HEK293 (cell line): ENCODE results near the gene ZNF236.

Source experiments
- CTCF ChIA-PET: fragments of 350-600 bp; formaldehyde crosslinking; extraction: SDS; loops from one replicate; lab custom pipeline; 2021; ENCODE audit warnings: antibody characterized with exemption; lab: Yijun Ruan, JAX
- POLR2A ChIA-PET: fragments of 300-600 bp; formaldehyde crosslinking; extraction: SDS; loops from one replicate; lab custom pipeline; 2020; ENCODE audit warnings: antibody characterized with exemption, inconsistent platforms; lab: Yijun Ruan, JAX
- H3K27ac ChIP-seq: fragments of 200-500 bp; sonication (Bioruptor generic); 2 replicates; pipeline ENCODE4 v1.5.1; 2014; ENCODE audit warnings: low read depth, low read length, control low read depth, inconsistent platforms; ENCODE audit errors: extremely low read depth
- H3K36me3 ChIP-seq, 2 experiments: fragments of 200-500 bp in 1 of 2; sonication (Bioruptor generic) in 1 of 2; 1 replicate in 1 of 2; 2 replicates in 1 of 2; pipeline ENCODE4 v1.5.1; 2014 to 2017; ENCODE audit warnings: inconsistent platforms in 2 of 2, low read length in 2 of 2; ENCODE audit not compliant: control insufficient read depth in 2 of 2, insufficient read depth in 1 of 2
- H3K4me1 ChIP-seq: fragments of 200-500 bp; sonication (Bioruptor generic); 2 replicates; pipeline ENCODE4 v1.5.1; 2014; ENCODE audit warnings: mild to moderate bottlenecking, low read length, inconsistent platforms; ENCODE audit not compliant: control insufficient read depth, insufficient read depth
- H3K4me3 ChIP-seq: 2 replicates; pipeline ENCODE4 v1.5.1; 2011; ENCODE audit warnings: low read depth, mild to moderate bottlenecking, control low read depth, low read length, moderate library complexity
- H3K9me3 ChIP-seq: fragments of 200-500 bp; sonication (Bioruptor generic); 2 replicates; pipeline ENCODE4 v1.5.1; 2014; ENCODE audit warnings: low read depth, low read length, inconsistent platforms; ENCODE audit not compliant: control insufficient read depth, insufficient read depth
- HOXC10 ChIP-seq: sonication (generic); formaldehyde crosslinking; IDR thresholded peaks from 2 replicates; pipeline ENCODE4 v1.8.1; 2023; ENCODE audit warnings: mild to moderate bottlenecking, missing genetic modification reagents
- PRDM1 ChIP-seq: fragments of 450-650 bp; formaldehyde crosslinking; IDR thresholded peaks from 2 replicates; pipeline ENCODE4; 2016; ENCODE audit warnings: missing biosample characterization, missing genetic modification characterization
- SETDB1 ChIP-seq: IDR thresholded peaks from one replicate; pipeline ENCODE4 v1.6.1; 2017; ENCODE audit warnings: mild to moderate bottlenecking, low read length, moderate library complexity, mixed read lengths; ENCODE audit not compliant: insufficient read length
- TRIM28 ChIP-seq: IDR thresholded peaks from 2 replicates; pipeline ENCODE4 v1.6.1; 2011; ENCODE audit warnings: low read length, control low read depth, borderline replicate concordance
- ZBTB8A ChIP-seq: fragments of 450-650 bp; formaldehyde crosslinking; IDR thresholded peaks from 2 replicates; pipeline ENCODE4 v1.5.1; 2016; ENCODE audit warnings: missing biosample characterization, missing genetic modification characterization
- ZNF140 ChIP-seq: fragments of 450-650 bp; formaldehyde crosslinking; IDR thresholded peaks from 2 replicates; pipeline ENCODE4 v1.5.1; 2016; ENCODE audit warnings: missing biosample characterization, missing genetic modification characterization
- ZNF157 ChIP-seq: fragments of 450-650 bp; formaldehyde crosslinking; IDR thresholded peaks from 2 replicates; pipeline ENCODE4 v1.5.1; 2016; ENCODE audit warnings: missing biosample characterization, missing genetic modification characterization
- ZNF174 ChIP-seq: fragments of 450-650 bp; formaldehyde crosslinking; IDR thresholded peaks from 2 replicates; pipeline ENCODE4 v1.5.0; 2017; ENCODE audit warnings: missing biosample characterization, mild to moderate bottlenecking, missing genetic modification characterization
- ZNF19 ChIP-seq: fragments of 450-650 bp; formaldehyde crosslinking; IDR thresholded peaks from 2 replicates; pipeline ENCODE4; 2016; ENCODE audit warnings: missing biosample characterization, missing genetic modification characterization, low read depth
- ZNF266 ChIP-seq: fragments of 450-650 bp; formaldehyde crosslinking; IDR thresholded peaks from 2 replicates; pipeline ENCODE4 v1.5.1; 2016; ENCODE audit warnings: missing biosample characterization, missing genetic modification characterization, low read depth
- ZNF311 ChIP-seq: fragments of 450-650 bp; formaldehyde crosslinking; IDR thresholded peaks from 2 replicates; pipeline ENCODE4 v1.5.1; 2017; ENCODE audit warnings: missing biosample characterization, missing genetic modification characterization, borderline replicate concordance
- ZNF341 ChIP-seq: fragments of 450-650 bp; formaldehyde crosslinking; IDR thresholded peaks from 2 replicates; pipeline ENCODE4; 2016; ENCODE audit warnings: low read depth, missing biosample characterization, missing genetic modification characterization
- ZNF354C ChIP-seq: fragments of 450-650 bp; formaldehyde crosslinking; IDR thresholded peaks from 2 replicates; pipeline ENCODE4 v1.5.1; 2016; ENCODE audit warnings: missing biosample characterization, missing genetic modification characterization, low read depth, borderline replicate concordance
- ZNF366 ChIP-seq: fragments of 450-650 bp; formaldehyde crosslinking; conservative IDR thresholded peaks from 2 replicates; pipeline ENCODE4 v1.5.1; 2016; ENCODE audit warnings: missing biosample characterization, missing genetic modification characterization
- ZNF544 ChIP-seq: fragments of 450-650 bp; formaldehyde crosslinking; IDR thresholded peaks from 2 replicates; pipeline ENCODE4 v1.5.0; 2017; ENCODE audit warnings: missing biosample characterization, missing genetic modification characterization
- ZNF549 ChIP-seq: fragments of 450-650 bp; IDR thresholded peaks from 2 replicates; pipeline ENCODE4 v1.5.1; 2018; ENCODE audit warnings: missing biosample characterization, missing genetic modification characterization, mild to moderate bottlenecking, inconsistent platforms, moderate library complexity
- ZNF555 ChIP-seq: fragments of 450-650 bp; formaldehyde crosslinking; conservative IDR thresholded peaks from 2 replicates; pipeline ENCODE4 v1.5.1; 2017; ENCODE audit warnings: missing biosample characterization, mild to moderate bottlenecking, missing genetic modification characterization, inconsistent platforms
- ZNF596 ChIP-seq: fragments of 450-650 bp; IDR thresholded peaks from 2 replicates; pipeline ENCODE4 v1.5.0; 2018; ENCODE audit warnings: missing biosample characterization, mild to moderate bottlenecking, missing genetic modification characterization, moderate library complexity
- ZNF610 ChIP-seq: fragments of 450-650 bp; formaldehyde crosslinking; IDR thresholded peaks from 2 replicates; pipeline ENCODE4 v1.5.1; 2016; ENCODE audit warnings: missing biosample characterization, missing genetic modification characterization, borderline replicate concordance
- ZNF626 ChIP-seq: fragments of 450-650 bp; sonication (Bioruptor Pico); formaldehyde crosslinking; IDR thresholded peaks from 2 replicates; pipeline ENCODE4 v1.5.1; 2018; ENCODE audit warnings: missing biosample characterization, missing genetic modification characterization, inconsistent platforms
- ZNF843 ChIP-seq: fragments of 450-650 bp; formaldehyde crosslinking; IDR thresholded peaks from 2 replicates; pipeline ENCODE4 v1.5.1; 2016; ENCODE audit warnings: missing biosample characterization, missing genetic modification characterization
- ZSCAN30 ChIP-seq: fragments of 450-650 bp; IDR thresholded peaks from 2 replicates; pipeline ENCODE4 v1.5.1; 2018; ENCODE audit warnings: missing biosample characterization, mild to moderate bottlenecking, missing genetic modification characterization, moderate library complexity
- TF ChIP-seq, protein P1 (sequence below): fragments of 450-650 bp; formaldehyde crosslinking; IDR thresholded peaks from 2 replicates; pipeline ENCODE4 v1.5.1; 2016; ENCODE audit warnings: missing biosample characterization, missing genetic modification characterization
- TF ChIP-seq, protein P2 (sequence below): fragments of 450-650 bp; formaldehyde crosslinking; IDR thresholded peaks from 2 replicates; pipeline ENCODE4 v1.5.1; 2017; ENCODE audit warnings: missing biosample characterization, mild to moderate bottlenecking, missing genetic modification characterization, moderate library complexity
- TF ChIP-seq, protein P3 (sequence below): sonication (generic); formaldehyde crosslinking; IDR thresholded peaks from 2 replicates; pipeline ENCODE4 v1.8.1; 2022; ENCODE audit warnings: mild to moderate bottlenecking, moderate library complexity, missing genetic modification reagents
- TF ChIP-seq, protein P4 (sequence below): fragments of 450-650 bp; formaldehyde crosslinking; IDR thresholded peaks from 2 replicates; pipeline ENCODE4 v1.5.1; 2016; ENCODE audit warnings: missing biosample characterization, missing genetic modification characterization
- TF ChIP-seq, protein P5 (sequence below): fragments of 450-650 bp; formaldehyde crosslinking; IDR thresholded peaks from 2 replicates; pipeline ENCODE4 v1.5.1; 2016; ENCODE audit warnings: missing biosample characterization, missing genetic modification characterization

ZNF236 gene

DNA sequence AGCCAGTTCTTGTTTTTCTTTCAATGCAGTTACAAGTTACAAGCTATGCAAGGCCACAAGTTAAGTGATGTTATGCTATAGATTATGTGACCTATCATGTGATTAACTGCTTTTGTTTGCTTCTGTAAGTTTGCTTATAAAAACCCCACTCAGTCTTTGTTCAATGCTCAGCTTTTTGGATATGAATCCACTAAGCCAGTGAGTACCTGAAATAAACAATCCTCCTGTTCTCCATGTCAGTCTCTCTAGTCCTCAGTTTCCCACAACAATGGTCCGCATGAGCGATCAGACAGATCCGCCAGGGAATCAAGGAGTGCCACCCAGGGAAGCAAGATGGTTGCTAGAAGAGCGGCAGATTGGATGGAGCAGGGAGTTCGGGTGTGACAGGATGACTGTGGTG, 30.7 kb upstream of the ZNF236 start:
- POLR2A ChIA-PET: no interaction called here
- H3K4me3 ChIP-seq: no peak overlapping the region

DNA sequence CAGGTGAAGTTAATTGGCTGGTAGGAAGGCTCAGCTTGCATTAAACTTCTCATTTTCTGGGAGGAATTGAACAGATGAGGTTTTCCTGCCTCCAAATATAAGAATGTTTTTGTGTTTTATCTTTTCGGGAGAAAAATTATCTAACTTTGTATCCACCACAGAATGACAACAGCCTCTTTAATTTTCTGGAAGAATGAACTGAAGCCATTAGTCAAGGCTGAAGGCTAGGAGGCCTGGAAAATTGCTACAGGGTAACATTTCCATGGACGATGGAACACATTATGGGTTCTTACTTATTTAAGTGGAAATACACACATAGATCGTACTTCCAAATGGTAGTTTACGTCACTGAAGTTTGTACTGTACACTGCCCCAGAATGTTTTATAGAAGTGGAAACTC, 28.0 kb upstream of the ZNF236 start:
- Histone ChIP-seq H3K4me3 (no peak overlapping the region), H3K36me3 (no peaks in the 10 kb centered on the region), H3K4me1 (no peaks in the 10 kb centered on the region), H3K9me3 (no peaks in the 10 kb centered on the region), H3K27ac (no peak overlapping the region)
- TF ChIP-seq ZNF266 (tag by site-specific recombination): no peak
- TF ChIP-seq PRDM1: no peak
- no peak for TF ChIP-seq ZNF311 (tag by site-specific recombination)
- no peak for TF ChIP-seq ZBTB8A
- TF ChIP-seq, protein P1, sequence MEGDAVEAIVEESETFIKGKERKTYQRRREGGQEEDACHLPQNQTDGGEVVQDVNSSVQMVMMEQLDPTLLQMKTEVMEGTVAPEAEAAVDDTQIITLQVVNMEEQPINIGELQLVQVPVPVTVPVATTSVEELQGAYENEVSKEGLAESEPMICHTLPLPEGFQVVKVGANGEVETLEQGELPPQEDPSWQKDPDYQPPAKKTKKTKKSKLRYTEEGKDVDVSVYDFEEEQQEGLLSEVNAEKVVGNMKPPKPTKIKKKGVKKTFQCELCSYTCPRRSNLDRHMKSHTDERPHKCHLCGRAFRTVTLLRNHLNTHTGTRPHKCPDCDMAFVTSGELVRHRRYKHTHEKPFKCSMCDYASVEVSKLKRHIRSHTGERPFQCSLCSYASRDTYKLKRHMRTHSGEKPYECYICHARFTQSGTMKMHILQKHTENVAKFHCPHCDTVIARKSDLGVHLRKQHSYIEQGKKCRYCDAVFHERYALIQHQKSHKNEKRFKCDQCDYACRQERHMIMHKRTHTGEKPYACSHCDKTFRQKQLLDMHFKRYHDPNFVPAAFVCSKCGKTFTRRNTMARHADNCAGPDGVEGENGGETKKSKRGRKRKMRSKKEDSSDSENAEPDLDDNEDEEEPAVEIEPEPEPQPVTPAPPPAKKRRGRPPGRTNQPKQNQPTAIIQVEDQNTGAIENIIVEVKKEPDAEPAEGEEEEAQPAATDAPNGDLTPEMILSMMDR (tag by site-specific recombination): no peak
- no peak for TF ChIP-seq ZNF174 (tag by site-specific recombination)
- TF ChIP-seq, protein P2, sequence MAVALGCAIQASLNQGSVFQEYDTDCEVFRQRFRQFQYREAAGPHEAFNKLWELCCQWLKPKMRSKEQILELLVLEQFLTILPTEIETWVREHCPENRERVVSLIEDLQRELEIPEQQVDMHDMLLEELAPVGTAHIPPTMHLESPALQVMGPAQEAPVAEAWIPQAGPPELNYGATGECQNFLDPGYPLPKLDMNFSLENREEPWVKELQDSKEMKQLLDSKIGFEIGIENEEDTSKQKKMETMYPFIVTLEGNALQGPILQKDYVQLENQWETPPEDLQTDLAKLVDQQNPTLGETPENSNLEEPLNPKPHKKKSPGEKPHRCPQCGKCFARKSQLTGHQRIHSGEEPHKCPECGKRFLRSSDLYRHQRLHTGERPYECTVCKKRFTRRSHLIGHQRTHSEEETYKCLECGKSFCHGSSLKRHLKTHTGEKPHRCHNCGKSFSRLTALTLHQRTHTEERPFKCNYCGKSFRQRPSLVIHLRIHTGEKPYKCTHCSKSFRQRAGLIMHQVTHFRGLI (tag by site-specific recombination): no peak
- no peak for TF ChIP-seq HOXC10
- no peak for TF ChIP-seq ZSCAN30 (tag by site-specific recombination)
- no peak for TF ChIP-seq ZNF354C (tag by site-specific recombination)
- no peak for TF ChIP-seq ZNF366
- no peak for TF ChIP-seq ZNF544 (tag by site-specific recombination)
- TF ChIP-seq ZNF596 (tag by site-specific recombination): no peak
- TF ChIP-seq, protein P3, sequence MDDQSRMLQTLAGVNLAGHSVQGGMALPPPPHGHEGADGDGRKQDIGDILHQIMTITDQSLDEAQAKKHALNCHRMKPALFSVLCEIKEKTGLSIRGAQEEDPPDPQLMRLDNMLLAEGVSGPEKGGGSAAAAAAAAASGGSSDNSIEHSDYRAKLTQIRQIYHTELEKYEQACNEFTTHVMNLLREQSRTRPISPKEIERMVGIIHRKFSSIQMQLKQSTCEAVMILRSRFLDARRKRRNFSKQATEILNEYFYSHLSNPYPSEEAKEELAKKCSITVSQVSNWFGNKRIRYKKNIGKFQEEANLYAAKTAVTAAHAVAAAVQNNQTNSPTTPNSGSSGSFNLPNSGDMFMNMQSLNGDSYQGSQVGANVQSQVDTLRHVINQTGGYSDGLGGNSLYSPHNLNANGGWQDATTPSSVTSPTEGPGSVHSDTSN (CRISPR knock-in tag): no peak
- TF ChIP-seq ZNF157: no peak
- TF ChIP-seq, protein P4, sequence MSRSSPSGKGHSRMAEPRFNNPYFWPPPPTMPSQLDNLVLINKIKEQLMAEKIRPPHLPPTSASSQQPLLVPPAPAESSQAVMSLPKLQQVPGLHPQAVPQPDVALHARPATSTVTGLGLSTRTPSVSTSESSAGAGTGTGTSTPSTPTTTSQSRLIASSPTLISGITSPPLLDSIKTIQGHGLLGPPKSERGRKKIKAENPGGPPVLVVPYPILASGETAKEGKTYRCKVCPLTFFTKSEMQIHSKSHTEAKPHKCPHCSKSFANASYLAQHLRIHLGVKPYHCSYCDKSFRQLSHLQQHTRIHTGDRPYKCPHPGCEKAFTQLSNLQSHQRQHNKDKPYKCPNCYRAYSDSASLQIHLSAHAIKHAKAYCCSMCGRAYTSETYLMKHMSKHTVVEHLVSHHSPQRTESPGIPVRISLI (tag by site-specific recombination): no peak
- no peak for TF ChIP-seq ZNF140 (tag by site-specific recombination)
- no peak for TF ChIP-seq ZNF19 (tag by site-specific recombination)
- POLR2A ChIA-PET: no interaction called here
- CTCF ChIA-PET: interaction anchor here (0.7 to 8.2 kb wide), 2 partner anchors 8 to 418 kb away, joined by 3 to 52 read pairs; no protein-coding TSS in a partner anchor

More for the DNA sequence above, 30.7 kb upstream of the ZNF236 start:
- CTCF ChIA-PET: interaction anchor here (0.6 to 8.2 kb wide), 3 partner anchors 11 to 192 kb away, joined by 3 to 52 read pairs (median 3); no protein-coding TSS in a partner anchor
- Histone ChIP-seq H3K4me1 (no peaks in the 10 kb centered on the region), H3K9me3 (no peaks in the 10 kb centered on the region)
- TF ChIP-seq TRIM28 (peak; percentile 89; the same call in 1 of the 2 replicates), ZNF549 (tag by site-specific recombination) (0 out of 2 replicates have a peak, but pooled peaks have one; percentile 41), ZNF610 (tag by site-specific recombination) (0 out of 2 replicates have a peak, but pooled peaks have one; percentile 18), ZNF626 (tag by site-specific recombination) (peak; percentile 76; the same call in 1 of the 2 replicates), ZNF843 (tag by site-specific recombination) (no peak), SETDB1 (peak; percentile 86), ZNF555 (no peak), ZNF341 (tag by site-specific recombination) (no peak)
- TF ChIP-seq, protein P5, sequence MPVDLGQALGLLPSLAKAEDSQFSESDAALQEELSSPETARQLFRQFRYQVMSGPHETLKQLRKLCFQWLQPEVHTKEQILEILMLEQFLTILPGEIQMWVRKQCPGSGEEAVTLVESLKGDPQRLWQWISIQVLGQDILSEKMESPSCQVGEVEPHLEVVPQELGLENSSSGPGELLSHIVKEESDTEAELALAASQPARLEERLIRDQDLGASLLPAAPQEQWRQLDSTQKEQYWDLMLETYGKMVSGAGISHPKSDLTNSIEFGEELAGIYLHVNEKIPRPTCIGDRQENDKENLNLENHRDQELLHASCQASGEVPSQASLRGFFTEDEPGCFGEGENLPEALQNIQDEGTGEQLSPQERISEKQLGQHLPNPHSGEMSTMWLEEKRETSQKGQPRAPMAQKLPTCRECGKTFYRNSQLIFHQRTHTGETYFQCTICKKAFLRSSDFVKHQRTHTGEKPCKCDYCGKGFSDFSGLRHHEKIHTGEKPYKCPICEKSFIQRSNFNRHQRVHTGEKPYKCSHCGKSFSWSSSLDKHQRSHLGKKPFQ (tag by site-specific recombination): no peak
- TF ChIP-seq, all 188 proteins: peak for 5
- H3K27ac ChIP-seq: no peak overlapping the region
- no peaks in the 10 kb centered on the region for H3K36me3 ChIP-seq
